Thyroid gland (tissue), 4 donors: Measurements from ENCODE around the gene LRRC34. TPM values are rescaled to one million over a fixed set of nuclear protein-coding genes. Genes with fewer than 3 reads are reported as not detected.

Experiments used
- DNase-seq, 2 donors: peaks; one replicate each; pipeline ENCODE4 v3.0.0-alpha.2; 2019
- H3K27ac ChIP-seq, 3 donors: fragments of 200-600 bp; sonication (generic); 1 replicate in 2 of 3; 2 replicates in 1 of 3; pipeline ENCODE4 v1.5.1; 2016 to 2019; ENCODE audit warnings: mild to moderate bottlenecking in 1 of 3, moderate library complexity in 1 of 3
- H3K27me3 ChIP-seq: fragments of 200-600 bp; sonication (generic); one replicate; pipeline ENCODE4 v1.5.1; 2019
- H3K36me3 ChIP-seq, 2 donors: fragments of 200-600 bp; sonication (generic); one replicate each; pipeline ENCODE4 v1.5.1; 2016 to 2019
- H3K4me1 ChIP-seq, 2 donors: fragments of 200-600 bp; sonication (generic); one replicate each; pipeline ENCODE4 v1.5.1; 2017 to 2019
- H3K4me3 ChIP-seq, 3 donors: fragments of 200-600 bp; sonication (generic); replicated peaks in 1 of 3; 1 replicate in 2 of 3; 2 replicates in 1 of 3; pipeline ENCODE4 v1.5.1; 2016; ENCODE audit warnings: mild to moderate bottlenecking in 1 of 3
- H3K9me3 ChIP-seq: fragments of 200-600 bp; sonication (generic); one replicate; pipeline ENCODE4 v1.5.1; 2017
- POLR2A ChIP-seq, 2 donors: fragments of 450-650 bp; IDR thresholded peaks; one replicate each; pipeline ENCODE4 v1.6.1; 2017; ENCODE audit warnings: antibody characterized with exemption in 2 of 2, mild to moderate bottlenecking in 2 of 2, moderate library complexity in 1 of 2
- WGBS, 2 donors: methylation state at CpG; one replicate each; pipeline ENCODE4 v1.1.5; 2017; 5-methylcytosine and 5-hydroxymethylcytosine counted together
- intact Hi-C: fragments of 100-400 bp; cut with DNase I; formaldehyde crosslinking; loops from one replicate; pipeline ENCODE4 v1.15.1; 2023
- total RNA-seq, 4 donors: library from RNA; depleted of rRNA; stranded (reverse); fragments of >200 nt; gene quantifications; one replicate each; pipeline ENCODE4 v1.2.3, GENCODE V29; 2016
- TF ChIP-seq, protein P1 (sequence below), 6 experiments: fragments of 200-600 bp in 3 of 6; fragments of 450-650 bp in 3 of 6; sonication (generic) in 3 of 6; IDR thresholded peaks; one replicate each; pipeline ENCODE4 v1.5.1; 2016 to 2019; ENCODE audit warnings: antibody characterized with exemption in 6 of 6, mild to moderate bottlenecking in 2 of 6, inconsistent platforms in 1 of 6, moderate library complexity in 1 of 6

The LRRC34 gene
- total RNA-seq, 4 donors from 2014 or later = 2.9 to 6.6 (median 5.1) TPM

DNA sequence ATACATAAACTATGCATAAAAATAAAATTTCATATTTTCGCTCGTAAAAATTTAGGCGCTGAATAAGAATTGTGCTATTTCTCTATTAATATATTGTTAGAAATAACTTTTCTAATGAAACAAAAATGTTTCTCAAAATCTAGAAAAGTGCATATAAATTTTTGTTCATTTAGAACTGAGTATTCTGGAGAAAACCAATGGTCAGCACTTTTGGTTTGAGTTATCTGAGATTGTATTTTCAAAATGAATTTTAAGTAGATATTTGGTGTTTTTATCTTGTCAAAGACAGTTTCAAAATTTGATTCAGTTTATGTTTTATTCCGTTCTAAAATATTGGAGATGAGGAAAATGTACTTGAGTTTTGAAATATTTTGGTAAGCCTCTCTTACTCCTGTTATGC lies 25.6 kb downstream of the LRRC34 start:
- no peak for DNase-seq
- 97 to 98% methylated on average over 4 of the region's 4 CpGs for WGBS, 2 donors
- no peaks in the 10 kb centered on the region for H3K27me3 ChIP-seq
- TF ChIP-seq, protein P1, sequence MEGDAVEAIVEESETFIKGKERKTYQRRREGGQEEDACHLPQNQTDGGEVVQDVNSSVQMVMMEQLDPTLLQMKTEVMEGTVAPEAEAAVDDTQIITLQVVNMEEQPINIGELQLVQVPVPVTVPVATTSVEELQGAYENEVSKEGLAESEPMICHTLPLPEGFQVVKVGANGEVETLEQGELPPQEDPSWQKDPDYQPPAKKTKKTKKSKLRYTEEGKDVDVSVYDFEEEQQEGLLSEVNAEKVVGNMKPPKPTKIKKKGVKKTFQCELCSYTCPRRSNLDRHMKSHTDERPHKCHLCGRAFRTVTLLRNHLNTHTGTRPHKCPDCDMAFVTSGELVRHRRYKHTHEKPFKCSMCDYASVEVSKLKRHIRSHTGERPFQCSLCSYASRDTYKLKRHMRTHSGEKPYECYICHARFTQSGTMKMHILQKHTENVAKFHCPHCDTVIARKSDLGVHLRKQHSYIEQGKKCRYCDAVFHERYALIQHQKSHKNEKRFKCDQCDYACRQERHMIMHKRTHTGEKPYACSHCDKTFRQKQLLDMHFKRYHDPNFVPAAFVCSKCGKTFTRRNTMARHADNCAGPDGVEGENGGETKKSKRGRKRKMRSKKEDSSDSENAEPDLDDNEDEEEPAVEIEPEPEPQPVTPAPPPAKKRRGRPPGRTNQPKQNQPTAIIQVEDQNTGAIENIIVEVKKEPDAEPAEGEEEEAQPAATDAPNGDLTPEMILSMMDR (IDR thresholded peaks at IDR 0.05) = no peak
- TF ChIP-seq POLR2A (IDR thresholded peaks at IDR 0.05) = no peak
- H3K4me1 ChIP-seq = no peaks in the 10 kb centered on the region
- H3K4me3 ChIP-seq = no peak overlapping the region
- H3K36me3 ChIP-seq = peaks cover 27 to 35% of the 10 kb centered on the region in 2 donors
- H3K9me3 ChIP-seq = no peaks in the 10 kb centered on the region
- H3K27ac ChIP-seq = no peak overlapping the region
- intact Hi-C loops = no loop called here

DNA sequence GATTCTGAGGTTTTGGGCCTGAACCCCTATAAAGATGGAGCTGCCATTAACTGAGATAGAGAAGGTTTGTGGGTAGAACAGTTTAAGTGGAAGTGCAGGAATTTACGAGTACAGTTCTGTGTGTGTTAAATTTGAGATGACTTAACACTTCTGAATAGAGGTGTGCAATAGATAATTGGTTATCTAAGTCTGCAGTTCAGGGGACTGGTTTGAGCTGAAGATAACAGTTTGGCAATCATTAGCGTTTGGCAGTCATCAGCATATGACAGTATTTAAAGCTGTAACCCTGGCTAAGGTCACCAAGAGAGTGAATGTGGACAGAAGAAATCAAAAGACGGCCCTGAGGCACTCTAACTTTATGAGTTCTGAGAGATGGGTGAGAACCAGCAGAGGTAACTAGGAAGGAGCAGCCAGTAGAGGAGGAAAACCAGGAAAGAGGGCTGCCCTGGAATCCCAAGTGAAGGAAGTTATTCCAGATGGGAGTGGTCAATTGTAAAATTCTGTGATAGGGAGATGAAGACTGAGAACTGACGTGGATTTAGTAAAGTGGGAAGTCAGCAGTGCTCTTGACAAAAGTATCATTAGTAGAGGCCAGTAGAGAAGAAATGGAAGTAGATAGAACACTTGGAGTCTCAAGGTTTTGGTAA lies 31.4 kb downstream of the LRRC34 start:
- H3K36me3 ChIP-seq = peaks cover 50 to 54% of the 10 kb centered on the region in 2 donors
- H3K27me3 ChIP-seq = no peaks in the 10 kb centered on the region
- no peak overlapping the region for H3K27ac ChIP-seq
- intact Hi-C loops = no loop called here
- DNase-seq = no peak
- H3K9me3 ChIP-seq = no peaks in the 10 kb centered on the region
- no peaks in the 10 kb centered on the region for H3K4me1 ChIP-seq
- 91 to 93% methylated on average over 4 of the region's 4 CpGs for WGBS, 2 donors
- H3K4me3 ChIP-seq = no peak overlapping the region
- no peak for TF ChIP-seq POLR2A (IDR thresholded peaks at IDR 0.05)
- TF ChIP-seq, protein P1 (IDR thresholded peaks at IDR 0.05) = no peak

DNA sequence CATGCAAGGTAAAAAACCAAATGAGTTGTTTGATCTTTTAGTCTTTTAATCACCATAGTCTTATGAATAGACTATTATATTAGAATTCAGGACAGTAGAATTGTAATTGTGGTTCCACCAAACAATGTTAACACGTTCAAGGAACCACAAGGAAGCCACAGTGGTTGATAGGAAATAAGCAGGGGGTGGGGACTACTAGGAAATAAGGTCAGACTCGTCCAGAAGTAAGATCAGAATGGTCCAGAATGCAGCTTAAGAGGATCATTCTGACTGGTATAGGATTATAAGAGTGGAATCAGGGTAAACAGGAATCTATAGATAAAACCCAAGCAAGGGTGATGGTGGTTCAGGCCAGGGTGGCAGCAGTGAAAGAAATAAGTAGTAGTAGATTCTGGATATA lies 32.0 kb downstream of the LRRC34 start:
- H3K9me3 ChIP-seq = no peaks in the 10 kb centered on the region
- no peak overlapping the region for H3K4me3 ChIP-seq
- H3K27ac ChIP-seq = no peak overlapping the region
- TF ChIP-seq POLR2A (IDR thresholded peaks at IDR 0.05) = no peak
- TF ChIP-seq, protein P1 (IDR thresholded peaks at IDR 0.05) = no peak
- H3K4me1 ChIP-seq = peaks cover 0 to 3% of the 10 kb centered on the region in 2 donors
- intact Hi-C loops = no loop called here
- peaks cover 44 to 50% of the 10 kb centered on the region in 2 donors for H3K36me3 ChIP-seq
- H3K27me3 ChIP-seq = no peaks in the 10 kb centered on the region
- DNase-seq = no peak
- 74 to 75% methylated on average over 2 of the region's 2 CpGs for WGBS, 2 donors

DNA sequence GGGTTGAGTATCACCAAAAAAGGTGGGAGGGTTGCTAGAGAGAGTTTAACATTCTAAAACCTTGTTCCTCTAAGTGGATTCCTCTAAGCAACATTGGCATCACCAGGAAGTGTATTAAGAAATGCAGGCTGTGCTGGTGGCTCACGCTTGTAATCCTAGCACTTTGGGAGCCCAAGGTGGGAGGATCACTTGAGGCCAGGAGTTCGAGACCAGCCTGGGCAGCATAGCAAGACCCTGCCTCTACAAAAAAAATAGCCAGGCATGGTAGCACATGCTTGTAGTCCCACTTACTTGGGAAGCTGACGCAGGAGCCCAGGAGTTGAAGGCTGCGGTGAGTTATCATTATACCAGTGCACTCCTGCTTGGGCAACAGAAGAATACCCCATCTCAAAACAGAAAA lies 34.9 kb downstream of the LRRC34 start:
- Histone ChIP-seq H3K36me3 (peaks cover 34 to 46% of the 10 kb centered on the region in 2 donors), H3K27ac (no peak overlapping the region), H3K9me3 (no peaks in the 10 kb centered on the region), H3K27me3 (no peaks in the 10 kb centered on the region), H3K4me1 (peaks cover 3 to 22% of the 10 kb centered on the region in 2 donors), H3K4me3 (no peak overlapping the region)
- 85 to 100% methylated on average over 4 of the region's 4 CpGs for WGBS, 2 donors
- intact Hi-C loops = no loop called here
- DNase-seq = no peak
- TF ChIP-seq, protein P1 (IDR thresholded peaks at IDR 0.05) = no peak
- no peak for TF ChIP-seq POLR2A (IDR thresholded peaks at IDR 0.05)

DNA sequence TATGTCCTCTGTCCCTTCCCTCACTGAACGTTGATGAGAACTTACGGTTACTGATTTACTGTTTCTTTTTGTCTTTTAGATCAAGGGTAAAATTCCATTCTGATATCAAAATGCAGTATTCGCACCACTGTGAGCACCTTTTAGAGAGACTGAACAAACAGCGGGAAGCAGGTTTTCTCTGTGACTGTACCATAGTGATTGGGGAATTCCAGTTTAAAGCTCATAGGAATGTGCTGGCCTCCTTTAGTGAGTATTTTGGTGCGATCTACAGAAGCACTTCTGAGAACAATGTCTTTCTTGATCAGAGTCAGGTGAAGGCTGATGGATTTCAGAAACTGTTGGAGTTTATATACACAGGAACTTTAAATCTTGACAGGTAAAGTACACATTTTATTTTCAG lies 38.5 kb downstream of the LRRC34 start:
- intact Hi-C loops = no loop called here

More for the DNA sequence above, 38.5 kb downstream of the LRRC34 start:
- H3K27ac ChIP-seq = no peak overlapping the region
- H3K4me1 ChIP-seq = peaks cover 3 to 22% of the 10 kb centered on the region in 2 donors
- WGBS, 2 donors = 46 to 51% methylated on average over 5 of the region's 5 CpGs
- no peak for DNase-seq
- no peak for TF ChIP-seq POLR2A (IDR thresholded peaks at IDR 0.05)
- TF ChIP-seq, protein P1 (IDR thresholded peaks at IDR 0.05) = no peak
- peaks cover 4 to 13% of the 10 kb centered on the region in 2 donors for H3K36me3 ChIP-seq
- H3K4me3 ChIP-seq = peak overlapping the region in 1 of 3 donors; percentile 89
- no peaks in the 10 kb centered on the region for H3K27me3 ChIP-seq
- H3K9me3 ChIP-seq = no peaks in the 10 kb centered on the region
